IMR-90 (cell line): ENCODE results near the gene RSRC1. TPM values are rescaled to one million over a fixed set of nuclear protein-coding genes. Genes with fewer than 3 reads are reported as not detected.

Source experiments
- RCOR1 ChIP-seq: IDR thresholded peaks from 2 replicates; pipeline ENCODE4 v1.6.1; 2012; ENCODE audit warnings: mild to moderate bottlenecking, low read length, improper control_type of control experiment; ENCODE audit not compliant: insufficient replicate concordance
- polyA plus RNA-seq, 3 experiments: library from polyadenylated mRNA; depleted of rRNA; stranded (reverse); fragments of >200 nt; gene quantifications; 2 replicates each; pipeline ENCODE4 v1.2.3, GENCODE V29; 2012; ENCODE audit warnings: low replicate concordance in 1 of 3
- total RNA-seq: library from RNA; depleted of rRNA; stranded (reverse); fragments of >200 nt; gene quantifications from 2 replicates; pipeline ENCODE4 v1.2.3, GENCODE V29; 2012
- TF ChIP-seq, protein P1 (sequence below): conservative IDR thresholded peaks from 2 replicates; pipeline ENCODE4 v1.5.1; 2012; ENCODE audit warnings: mild to moderate bottlenecking, low read depth, low read length, improper control_type of control experiment

The RSRC1 gene
- total and polyA plus RNA-seq, 2 of the 4 experiments (the other 2 are of a cell fraction): 3.8 to 41.8 TPM

DNA sequence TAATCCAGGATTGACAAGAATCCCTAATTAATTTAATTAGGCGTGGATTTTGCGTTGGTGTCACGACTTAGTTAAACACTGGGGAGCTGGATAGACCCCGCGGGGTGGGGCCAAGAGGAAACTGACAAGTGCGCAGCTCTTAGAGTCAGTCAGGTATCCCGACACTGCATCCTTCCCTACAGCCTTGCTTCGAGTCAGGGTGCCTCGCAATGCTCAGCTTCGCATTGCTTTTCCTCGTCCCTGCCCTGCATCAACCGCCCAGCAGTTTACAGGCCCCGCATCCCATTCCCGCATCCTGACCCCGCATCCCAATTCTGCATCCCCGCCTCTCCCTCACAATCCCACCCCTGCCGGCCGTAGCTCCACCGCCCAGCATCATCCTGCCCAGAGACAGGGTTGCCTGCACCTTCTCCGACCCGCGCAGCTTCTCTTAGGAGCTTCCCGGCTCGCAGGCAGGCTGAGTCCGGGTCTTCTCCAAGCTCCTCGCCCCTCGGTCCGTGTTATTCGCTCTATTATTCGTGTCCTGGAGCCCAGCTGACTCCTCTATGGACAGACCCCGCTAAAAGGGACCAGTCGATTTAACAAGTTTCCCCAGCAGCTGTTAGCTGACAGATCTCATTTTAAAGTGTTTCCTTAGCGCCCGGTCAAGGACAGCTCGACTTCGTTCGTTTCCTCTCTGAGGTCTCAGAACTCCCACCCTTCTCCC is 3.0 kb upstream of the RSRC1 start (continued):
- no peak for TF ChIP-seq RCOR1
- TF ChIP-seq, protein P1, sequence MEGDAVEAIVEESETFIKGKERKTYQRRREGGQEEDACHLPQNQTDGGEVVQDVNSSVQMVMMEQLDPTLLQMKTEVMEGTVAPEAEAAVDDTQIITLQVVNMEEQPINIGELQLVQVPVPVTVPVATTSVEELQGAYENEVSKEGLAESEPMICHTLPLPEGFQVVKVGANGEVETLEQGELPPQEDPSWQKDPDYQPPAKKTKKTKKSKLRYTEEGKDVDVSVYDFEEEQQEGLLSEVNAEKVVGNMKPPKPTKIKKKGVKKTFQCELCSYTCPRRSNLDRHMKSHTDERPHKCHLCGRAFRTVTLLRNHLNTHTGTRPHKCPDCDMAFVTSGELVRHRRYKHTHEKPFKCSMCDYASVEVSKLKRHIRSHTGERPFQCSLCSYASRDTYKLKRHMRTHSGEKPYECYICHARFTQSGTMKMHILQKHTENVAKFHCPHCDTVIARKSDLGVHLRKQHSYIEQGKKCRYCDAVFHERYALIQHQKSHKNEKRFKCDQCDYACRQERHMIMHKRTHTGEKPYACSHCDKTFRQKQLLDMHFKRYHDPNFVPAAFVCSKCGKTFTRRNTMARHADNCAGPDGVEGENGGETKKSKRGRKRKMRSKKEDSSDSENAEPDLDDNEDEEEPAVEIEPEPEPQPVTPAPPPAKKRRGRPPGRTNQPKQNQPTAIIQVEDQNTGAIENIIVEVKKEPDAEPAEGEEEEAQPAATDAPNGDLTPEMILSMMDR: no peak
